ENCODE results near the gene SSC4D.
"Not testable (repeated sequence)": the region's sequence is repeated elsewhere in the genome, so short reads cannot be mapped to it uniquely, and the experiment has no call there.

Gene SSC4D

GRCh38 chr7:76409537-76409936 lies at the start of gene SSC4D:
SSC4D (minus strand) TSS chr7:76409697; CDS start chr7:76404439, 5,258 bp downstream.
- CTCF ChIA-PET, result interaction anchor here (1.2 kb wide), 1 partner anchor 21 kb away, joined by 3 read pairs; no protein-coding TSS in a partner anchor
- no peak within 1 kb of the TSS for H3K4me3 ChIP-seq (ENCODE audit: low read depth, low read length)

GRCh38 chr7:76458504-76458903 lies 49.0 kb upstream of the SSC4D start:
- DNase-seq (ENCODE audit: low read depth, low spot score); H3K4me3 ChIP-seq (ENCODE audit: low read depth, low read length); POLR2A ChIA-PET; CTCF ChIA-PET: not testable (repeated sequence)

More at GRCh38 chr7:76409537-76409936, at the start of gene SSC4D:
- TF ChIP-seq, protein P1, sequence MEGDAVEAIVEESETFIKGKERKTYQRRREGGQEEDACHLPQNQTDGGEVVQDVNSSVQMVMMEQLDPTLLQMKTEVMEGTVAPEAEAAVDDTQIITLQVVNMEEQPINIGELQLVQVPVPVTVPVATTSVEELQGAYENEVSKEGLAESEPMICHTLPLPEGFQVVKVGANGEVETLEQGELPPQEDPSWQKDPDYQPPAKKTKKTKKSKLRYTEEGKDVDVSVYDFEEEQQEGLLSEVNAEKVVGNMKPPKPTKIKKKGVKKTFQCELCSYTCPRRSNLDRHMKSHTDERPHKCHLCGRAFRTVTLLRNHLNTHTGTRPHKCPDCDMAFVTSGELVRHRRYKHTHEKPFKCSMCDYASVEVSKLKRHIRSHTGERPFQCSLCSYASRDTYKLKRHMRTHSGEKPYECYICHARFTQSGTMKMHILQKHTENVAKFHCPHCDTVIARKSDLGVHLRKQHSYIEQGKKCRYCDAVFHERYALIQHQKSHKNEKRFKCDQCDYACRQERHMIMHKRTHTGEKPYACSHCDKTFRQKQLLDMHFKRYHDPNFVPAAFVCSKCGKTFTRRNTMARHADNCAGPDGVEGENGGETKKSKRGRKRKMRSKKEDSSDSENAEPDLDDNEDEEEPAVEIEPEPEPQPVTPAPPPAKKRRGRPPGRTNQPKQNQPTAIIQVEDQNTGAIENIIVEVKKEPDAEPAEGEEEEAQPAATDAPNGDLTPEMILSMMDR (IDR thresholded peaks at IDR 0.05; ENCODE audit: insufficient read depth, low read length, missing control alignments), result no peak
- POLR2A ChIA-PET, result no interaction called here
- no peak for DNase-seq (ENCODE audit: low read depth, low spot score)

DNA sequence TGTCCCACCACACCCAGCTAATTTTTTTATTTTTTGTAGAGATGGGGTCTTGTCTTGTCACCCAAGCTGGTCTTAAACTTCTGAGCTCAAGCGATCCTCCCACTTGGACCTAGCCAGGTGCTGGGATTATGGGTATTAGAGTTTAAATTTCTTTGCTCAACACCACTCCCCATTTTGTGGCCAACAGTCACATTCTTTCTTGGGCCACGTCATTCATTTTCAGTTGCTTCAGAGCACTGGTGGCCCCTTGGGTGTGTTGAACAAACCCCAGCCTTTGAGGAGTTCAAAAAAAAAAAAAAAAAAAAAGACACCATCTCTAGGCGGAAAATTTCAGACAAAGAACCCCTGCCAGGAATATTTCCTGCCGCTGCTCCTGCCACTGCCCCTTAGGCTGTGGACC lies 47.5 kb upstream of the SSC4D start:
- CTCF ChIA-PET; POLR2A ChIA-PET; H3K4me3 ChIP-seq (ENCODE audit: low read depth, low read length); DNase-seq (ENCODE audit: low read depth, low spot score): not testable (repeated sequence)

DNA sequence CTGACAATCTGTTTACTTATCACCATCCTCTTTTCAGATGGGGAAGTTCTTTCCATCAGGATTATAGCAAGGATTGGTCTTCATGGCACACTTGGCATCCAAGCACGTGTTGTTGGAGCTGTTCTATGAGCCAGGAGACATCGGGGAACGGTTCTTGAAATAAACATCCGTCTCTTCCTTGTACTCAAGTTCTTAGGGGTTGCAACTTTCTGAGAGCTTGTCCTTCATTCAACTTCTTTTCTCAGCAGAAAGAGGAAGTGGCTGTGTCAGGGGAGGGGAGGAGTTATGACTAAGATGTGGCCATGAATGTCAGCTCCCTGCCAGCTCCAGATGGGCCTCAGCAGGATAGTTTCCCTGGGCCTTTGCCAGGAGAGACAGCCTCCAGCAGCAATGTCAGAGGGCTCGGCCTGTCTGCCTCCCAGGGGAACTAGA lies 36.1 kb upstream of the SSC4D start:
- CTCF ChIA-PET; POLR2A ChIA-PET; DNase-seq (ENCODE audit: low read depth, low spot score): not testable (repeated sequence)
- peak overlapping the region; percentile 9; the same call in 1 of the 2 replicates for H3K4me3 ChIP-seq (ENCODE audit: low read depth, low read length)

- POLR2A ChIA-PET; DNase-seq (ENCODE audit: low read depth, low spot score); CTCF ChIA-PET; H3K4me3 ChIP-seq (ENCODE audit: low read depth, low read length): not testable (repeated sequence)
Measured at GRCh38 chr7:76443846-76444245, 34.3 kb upstream of the SSC4D start.

DNA sequence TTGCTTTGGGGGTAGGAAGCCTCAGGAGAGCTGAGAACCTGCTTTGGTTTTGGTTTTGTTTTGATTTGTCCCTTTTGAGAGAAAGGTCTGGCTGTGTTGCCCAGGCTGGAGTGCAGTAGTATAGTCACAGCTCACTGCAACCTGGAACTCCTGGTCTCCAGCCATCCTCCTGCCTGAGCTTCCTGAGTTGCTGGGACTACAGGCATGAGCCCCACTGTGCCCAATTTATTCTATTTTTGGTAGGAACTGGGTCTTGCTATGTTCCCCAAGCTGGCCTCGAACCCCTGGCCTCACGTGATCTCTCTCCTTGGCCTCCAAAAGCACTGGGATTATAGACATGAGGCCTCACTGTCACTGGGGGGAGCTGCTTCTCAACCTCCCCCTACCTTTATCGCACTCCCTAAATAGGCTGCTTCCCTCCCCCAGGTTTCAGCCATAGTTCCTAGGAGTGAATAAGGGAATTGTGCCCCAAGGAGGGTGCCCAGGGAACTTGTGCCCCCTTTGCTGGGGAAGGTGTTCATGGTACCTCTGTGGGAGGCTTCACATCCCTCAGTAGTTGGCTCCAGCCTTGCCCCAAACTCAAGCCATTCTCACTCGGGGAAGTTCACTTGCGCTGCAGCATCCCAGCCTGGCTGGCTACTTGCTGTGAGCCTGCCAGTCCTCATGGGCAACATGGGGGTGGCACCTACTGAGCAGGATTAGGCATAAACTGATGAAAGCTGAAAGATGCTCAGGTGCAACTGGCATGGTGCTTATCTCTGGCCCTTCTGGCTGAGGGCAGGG lies 33.4 kb upstream of the SSC4D start:
- POLR2A ChIA-PET; DNase-seq (ENCODE audit: low read depth, low spot score); CTCF ChIA-PET; H3K4me3 ChIP-seq (ENCODE audit: low read depth, low read length): not testable (repeated sequence)

DNA sequence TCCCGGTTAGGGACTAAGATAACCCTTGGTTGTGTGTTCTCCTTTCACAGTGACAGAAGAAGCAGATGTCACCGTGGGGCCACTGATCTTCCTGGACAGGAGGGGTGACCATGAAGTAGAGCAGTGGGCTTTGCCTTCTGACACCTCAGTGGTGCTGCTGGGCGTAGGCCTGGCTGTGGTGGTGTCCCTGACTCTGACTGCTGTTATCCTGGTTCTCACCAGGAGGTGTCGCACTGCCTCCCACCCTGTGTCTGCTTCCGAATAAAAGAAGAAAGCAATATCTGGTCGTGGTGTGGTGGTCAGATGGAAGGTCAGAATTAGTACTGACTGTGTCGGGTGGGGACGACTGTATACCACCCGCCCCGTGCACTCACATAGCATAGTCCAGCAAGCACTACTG lies 32.3 kb upstream of the SSC4D start:
- H3K4me3 ChIP-seq (ENCODE audit: low read depth, low read length); DNase-seq (ENCODE audit: low read depth, low spot score); CTCF ChIA-PET; POLR2A ChIA-PET: not testable (repeated sequence)

GRCh38 chr7:76440404-76440803 lies 30.9 kb upstream of the SSC4D start:
- POLR2A ChIA-PET; H3K4me3 ChIP-seq (ENCODE audit: low read depth, low read length); CTCF ChIA-PET; DNase-seq (ENCODE audit: low read depth, low spot score): not testable (repeated sequence)

- POLR2A ChIA-PET; DNase-seq (ENCODE audit: low read depth, low spot score); H3K4me3 ChIP-seq (ENCODE audit: low read depth, low read length); CTCF ChIA-PET: not testable (repeated sequence)
Measured at GRCh38 chr7:76439120-76439888, 29.8 kb upstream of the SSC4D start.

- POLR2A ChIA-PET; CTCF ChIA-PET; H3K4me3 ChIP-seq (ENCODE audit: low read depth, low read length): not testable (repeated sequence)
- DNase-seq (ENCODE audit: low read depth, low spot score), result peak; percentile 50
- TF ChIP-seq, protein P1 (IDR thresholded peaks at IDR 0.05; ENCODE audit: insufficient read depth, low read length, missing control alignments), result peak; percentile 61
Measured at GRCh38 chr7:76437873-76438272, 28.4 kb upstream of the SSC4D start.
